GM18505 (cell line): Measurements from ENCODE around the gene MAP3K19.

Experiments
- ATAC-seq: cut with Tn5 transposase; IDR thresholded peaks from one replicate; pipeline ENCODE4 v1.9.1; 2021; ENCODE audit not compliant: unreplicated experiment
- POLR2A ChIP-seq: IDR thresholded peaks from 4 replicates; pipeline ENCODE4 v1.6.1; 2011; ENCODE audit warnings: borderline replicate concordance; ENCODE audit not compliant: insufficient read depth, insufficient read length; ENCODE audit errors: extremely low read depth

Gene MAP3K19

GRCh38 chr2:135023886-135024485 lies 23.3 kb downstream of the MAP3K19 start:
- no peak for TF ChIP-seq POLR2A
- no peak for ATAC-seq

GRCh38 chr2:135022952-135023880 lies 24.0 kb downstream of the MAP3K19 start:
- TF ChIP-seq POLR2A, result no peak
- no peak for ATAC-seq

GRCh38 chr2:135021618-135022017 lies 25.6 kb downstream of the MAP3K19 start:
- ATAC-seq, result no peak
- no peak for TF ChIP-seq POLR2A

- no peak for TF ChIP-seq POLR2A
- ATAC-seq, result no peak
These were observed 35.6 kb downstream of the MAP3K19 start for GRCh38 chr2:135011633-135012032.

- no peak for ATAC-seq
- no peak for TF ChIP-seq POLR2A
These were observed 36.9 kb downstream of the MAP3K19 start for GRCh38 chr2:135010200-135010942.

- no peak for TF ChIP-seq POLR2A
- no peak for ATAC-seq
These were observed 37.9 kb downstream of the MAP3K19 start for GRCh38 chr2:135009339-135009738.

GRCh38 chr2:135005753-135006152 lies 41.5 kb downstream of the MAP3K19 start:
- no peak for ATAC-seq
- TF ChIP-seq POLR2A, result no peak

- no peak for TF ChIP-seq POLR2A
- ATAC-seq, result peak; percentile 79
These were observed 43.1 kb downstream of the MAP3K19 start for GRCh38 chr2:135004005-135004746.

- ATAC-seq, result no peak
- no peak for TF ChIP-seq POLR2A
These were observed 44.4 kb downstream of the MAP3K19 start for GRCh38 chr2:135002836-135003235.

GRCh38 chr2:134999521-134999920 lies 47.7 kb downstream of the MAP3K19 start:
- no peak for ATAC-seq
- TF ChIP-seq POLR2A, result no peak

GRCh38 chr2:134988994-134989605 lies 58.1 kb downstream of the MAP3K19 start:
- no peak for ATAC-seq
- TF ChIP-seq POLR2A, result no peak

- no peak for TF ChIP-seq POLR2A
- no peak for ATAC-seq
These were observed 62.2 kb downstream of the MAP3K19 start for GRCh38 chr2:134985061-134985460.
